ENCODE measurements around the gene TP53AIP1.

DNA sequence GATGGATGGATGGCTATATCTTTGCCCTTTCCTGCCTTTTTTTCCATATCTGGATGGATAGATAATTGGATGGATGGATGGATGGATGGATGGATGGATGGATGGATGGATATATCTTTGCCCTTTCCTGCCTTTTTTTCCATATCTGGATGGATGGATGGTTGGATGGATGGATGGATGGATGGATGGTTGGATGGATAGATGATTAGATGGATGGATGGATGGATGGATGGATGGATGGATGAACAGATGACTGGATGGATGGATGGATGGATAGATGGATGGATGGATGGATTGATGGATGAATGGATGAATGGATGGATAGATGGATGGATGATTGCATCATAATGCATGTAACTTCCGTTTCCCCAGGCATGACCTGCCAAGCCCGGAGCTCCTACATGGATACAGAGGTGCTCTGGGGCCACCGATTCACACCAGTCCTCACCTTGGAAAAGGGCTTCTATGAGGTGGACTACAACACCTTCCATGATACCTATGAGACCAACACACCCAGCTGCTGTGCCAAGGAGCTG lies 26.6 kb downstream of the TP53AIP1 start:
- TF ChIP-seq, protein P1, sequence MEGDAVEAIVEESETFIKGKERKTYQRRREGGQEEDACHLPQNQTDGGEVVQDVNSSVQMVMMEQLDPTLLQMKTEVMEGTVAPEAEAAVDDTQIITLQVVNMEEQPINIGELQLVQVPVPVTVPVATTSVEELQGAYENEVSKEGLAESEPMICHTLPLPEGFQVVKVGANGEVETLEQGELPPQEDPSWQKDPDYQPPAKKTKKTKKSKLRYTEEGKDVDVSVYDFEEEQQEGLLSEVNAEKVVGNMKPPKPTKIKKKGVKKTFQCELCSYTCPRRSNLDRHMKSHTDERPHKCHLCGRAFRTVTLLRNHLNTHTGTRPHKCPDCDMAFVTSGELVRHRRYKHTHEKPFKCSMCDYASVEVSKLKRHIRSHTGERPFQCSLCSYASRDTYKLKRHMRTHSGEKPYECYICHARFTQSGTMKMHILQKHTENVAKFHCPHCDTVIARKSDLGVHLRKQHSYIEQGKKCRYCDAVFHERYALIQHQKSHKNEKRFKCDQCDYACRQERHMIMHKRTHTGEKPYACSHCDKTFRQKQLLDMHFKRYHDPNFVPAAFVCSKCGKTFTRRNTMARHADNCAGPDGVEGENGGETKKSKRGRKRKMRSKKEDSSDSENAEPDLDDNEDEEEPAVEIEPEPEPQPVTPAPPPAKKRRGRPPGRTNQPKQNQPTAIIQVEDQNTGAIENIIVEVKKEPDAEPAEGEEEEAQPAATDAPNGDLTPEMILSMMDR (IDR thresholded peaks at IDR 0.05), result no peak
- TF ChIP-seq POLR2A (IDR thresholded peaks at IDR 0.05) (no peak), EP300 (IDR thresholded peaks at IDR 0.05) (no peak)

Data from sigmoid colon (tissue), 4 donors.